NCI-H524 (cell line): Measurements from ENCODE around the gene CDC16.
A peak's percentile ranks its signal among the peaks of the same experiment; 100 is the strongest.
"Not testable (repeated sequence)": the region's sequence is repeated elsewhere in the genome, so short reads cannot be mapped to it uniquely, and the experiment has no call there.

Experiments
- DNase-seq, 2 experiments: peaks; one replicate each; lab custom pipeline; 2025; lab: John Stamatoyannopoulos, UW

The CDC16 gene, protein sequence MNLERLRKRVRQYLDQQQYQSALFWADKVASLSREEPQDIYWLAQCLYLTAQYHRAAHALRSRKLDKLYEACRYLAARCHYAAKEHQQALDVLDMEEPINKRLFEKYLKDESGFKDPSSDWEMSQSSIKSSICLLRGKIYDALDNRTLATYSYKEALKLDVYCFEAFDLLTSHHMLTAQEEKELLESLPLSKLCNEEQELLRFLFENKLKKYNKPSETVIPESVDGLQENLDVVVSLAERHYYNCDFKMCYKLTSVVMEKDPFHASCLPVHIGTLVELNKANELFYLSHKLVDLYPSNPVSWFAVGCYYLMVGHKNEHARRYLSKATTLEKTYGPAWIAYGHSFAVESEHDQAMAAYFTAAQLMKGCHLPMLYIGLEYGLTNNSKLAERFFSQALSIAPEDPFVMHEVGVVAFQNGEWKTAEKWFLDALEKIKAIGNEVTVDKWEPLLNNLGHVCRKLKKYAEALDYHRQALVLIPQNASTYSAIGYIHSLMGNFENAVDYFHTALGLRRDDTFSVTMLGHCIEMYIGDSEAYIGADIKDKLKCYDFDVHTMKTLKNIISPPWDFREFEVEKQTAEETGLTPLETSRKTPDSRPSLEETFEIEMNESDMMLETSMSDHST

DNA sequence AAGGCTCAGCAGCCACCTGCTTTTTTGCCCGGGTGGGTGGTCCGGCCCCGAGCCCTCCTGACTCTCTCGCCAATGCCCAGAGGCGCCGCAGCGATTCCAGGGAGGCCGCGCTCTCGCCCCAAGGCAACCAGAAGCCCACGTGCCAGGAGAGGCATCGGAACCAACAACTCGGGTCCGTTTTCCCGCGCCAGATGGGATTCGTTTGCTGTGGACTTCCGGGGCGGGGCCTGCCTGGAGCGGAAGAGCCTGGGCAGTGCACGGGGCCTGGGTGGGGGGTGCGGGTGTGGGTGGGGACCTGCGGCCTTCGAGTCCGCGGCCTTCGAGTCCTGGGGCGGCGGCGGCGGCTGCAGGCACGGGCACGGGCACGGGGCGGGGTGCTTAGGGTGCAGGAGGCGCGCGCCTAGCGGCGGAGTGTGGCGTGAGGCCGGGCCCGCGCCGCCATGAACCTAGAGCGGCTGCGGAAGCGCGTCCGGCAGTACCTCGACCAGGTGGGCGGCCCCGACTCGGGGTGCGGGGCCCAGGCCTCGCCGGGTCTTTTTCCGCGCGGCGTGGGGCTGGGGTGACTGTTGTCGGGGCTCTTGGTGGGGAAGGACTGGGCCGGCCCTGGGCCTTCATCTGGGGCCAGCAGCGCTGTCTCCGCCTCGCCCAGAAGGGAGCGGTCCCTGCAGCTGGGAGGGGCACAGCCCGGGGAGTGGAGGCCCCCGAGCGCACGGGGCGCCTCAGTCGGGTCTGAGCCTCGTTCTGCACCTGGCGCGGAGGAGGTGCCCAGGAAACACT is at the start of gene CDC16:
TSS of gene CDC16 (plus strand) at position 253 of the 777 bp plus-strand sequence. CDS start at position 441, 188 bp downstream.
- peak; percentile 83 to 91 for DNase-seq

DNA sequence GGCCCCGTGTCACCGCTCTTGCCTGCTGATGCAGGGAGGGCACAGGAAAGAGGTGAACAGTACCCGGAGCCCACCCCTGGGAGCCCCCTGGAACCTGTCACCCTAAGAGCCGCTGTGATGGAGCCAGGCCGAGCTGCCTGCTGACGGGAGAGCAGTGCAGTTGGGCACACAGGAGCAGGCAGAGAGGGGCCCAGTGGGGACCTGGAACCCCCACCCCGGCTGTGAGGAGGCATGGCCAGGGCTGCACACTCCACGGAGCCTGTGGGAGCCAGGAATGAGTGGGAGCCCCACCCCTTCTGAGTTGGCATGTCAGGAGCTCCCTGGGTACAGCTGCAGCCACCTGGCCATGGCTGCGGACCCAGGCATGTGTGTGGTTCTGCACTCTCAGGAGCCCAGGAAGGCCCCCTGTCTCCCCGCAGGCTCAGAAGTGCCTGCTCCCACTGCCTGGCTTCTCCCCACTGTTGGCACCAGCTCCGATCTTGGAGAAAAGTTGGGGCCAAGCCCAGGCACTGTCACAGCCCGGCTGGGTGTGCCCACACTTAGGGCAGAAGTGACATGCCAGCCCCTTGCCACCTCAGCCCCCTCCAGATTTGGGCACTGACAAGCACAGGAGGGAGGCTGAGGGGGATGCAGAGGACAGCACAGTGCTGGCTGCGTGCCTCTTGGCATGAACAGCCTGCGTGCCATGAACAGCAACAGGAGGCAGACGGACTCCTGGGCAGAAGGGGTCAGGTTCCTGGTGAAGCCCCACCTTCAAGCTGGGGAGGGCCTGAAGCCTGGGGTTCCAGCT is 49.3 kb upstream of the CDC16 start:
- DNase-seq, result no peak

DNA sequence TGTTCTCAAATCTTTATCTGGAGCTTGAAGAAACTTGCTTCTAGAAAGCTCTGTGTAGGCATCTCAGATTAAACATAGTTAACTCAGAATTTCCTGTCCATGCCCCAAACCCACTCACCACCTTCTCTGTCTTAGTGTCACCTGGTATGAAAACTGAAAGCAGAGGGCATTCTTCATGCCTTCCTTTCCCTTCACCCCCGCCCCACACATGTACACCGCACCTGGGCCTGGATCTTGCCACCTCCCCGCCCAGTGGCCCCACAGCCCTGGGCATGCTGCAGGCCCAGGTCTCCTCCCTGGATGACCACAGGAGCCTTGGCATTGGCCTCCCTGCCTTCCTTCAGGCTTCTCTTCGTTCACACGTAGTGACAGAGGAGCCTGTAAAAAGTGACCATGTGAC is 39.8 kb upstream of the CDC16 start:
- no peak for DNase-seq

DNA sequence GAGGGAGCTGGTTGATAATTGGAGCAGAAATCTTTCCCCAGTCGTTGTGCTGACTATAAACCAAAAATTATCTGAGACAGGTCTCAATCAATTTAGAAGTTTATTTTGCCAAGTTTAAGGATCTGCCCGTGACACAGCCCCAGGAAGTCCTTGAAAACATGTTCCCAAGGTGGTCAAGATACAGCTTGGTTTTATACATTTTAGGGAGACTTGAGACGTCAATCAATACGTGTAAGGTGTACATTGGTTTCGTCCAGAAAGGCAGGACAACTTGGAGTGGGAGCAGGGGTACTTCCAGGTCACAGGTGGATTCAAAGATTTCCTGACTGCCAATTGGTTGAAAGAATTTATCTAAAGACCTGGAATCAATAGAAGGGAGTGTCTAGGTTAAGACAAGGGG is 38.1 kb upstream of the CDC16 start:
- DNase-seq, result no peak

DNA sequence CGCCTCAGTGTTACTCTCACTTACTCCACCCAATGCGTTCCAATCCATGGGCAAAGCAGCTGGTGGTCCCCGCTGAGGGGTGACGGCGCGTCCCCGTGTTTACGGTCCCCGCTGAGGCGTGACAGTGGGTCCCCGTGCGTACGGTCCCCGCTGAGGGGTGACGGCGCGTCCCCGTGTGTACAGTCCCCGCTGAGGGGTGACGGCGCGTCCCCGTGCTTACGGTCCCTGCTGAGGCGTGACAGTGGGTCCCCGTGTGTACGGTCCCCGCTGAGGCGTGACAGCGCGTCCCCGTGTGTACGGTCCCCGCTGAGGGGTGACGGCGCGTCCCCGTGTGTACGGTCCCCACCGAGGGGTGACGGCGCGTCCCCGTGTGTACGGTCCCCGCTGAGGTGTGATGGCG is 36.1 kb upstream of the CDC16 start:
- DNase-seq, result no peak

DNA sequence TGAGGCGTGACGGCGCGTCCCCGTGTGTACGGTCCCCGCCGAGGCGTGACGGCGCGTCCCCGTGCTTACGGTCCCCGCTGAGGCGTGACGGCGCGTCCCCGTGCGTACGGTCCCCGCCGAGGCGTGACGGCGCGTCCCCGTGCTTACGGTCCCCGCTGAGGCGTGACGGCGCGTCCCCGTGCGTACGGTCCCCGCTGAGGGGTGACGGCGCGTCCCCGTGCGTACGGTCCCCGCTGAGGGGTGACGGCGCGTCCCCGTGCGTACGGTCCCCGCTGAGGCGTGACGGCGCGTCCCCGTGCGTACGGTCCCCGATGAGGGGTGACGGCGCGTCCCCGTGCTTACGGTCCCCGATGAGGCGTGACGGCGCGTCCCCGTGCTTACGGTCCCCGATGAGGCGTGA is 35.2 kb upstream of the CDC16 start:
- DNase-seq, result not testable (repeated sequence)

DNA sequence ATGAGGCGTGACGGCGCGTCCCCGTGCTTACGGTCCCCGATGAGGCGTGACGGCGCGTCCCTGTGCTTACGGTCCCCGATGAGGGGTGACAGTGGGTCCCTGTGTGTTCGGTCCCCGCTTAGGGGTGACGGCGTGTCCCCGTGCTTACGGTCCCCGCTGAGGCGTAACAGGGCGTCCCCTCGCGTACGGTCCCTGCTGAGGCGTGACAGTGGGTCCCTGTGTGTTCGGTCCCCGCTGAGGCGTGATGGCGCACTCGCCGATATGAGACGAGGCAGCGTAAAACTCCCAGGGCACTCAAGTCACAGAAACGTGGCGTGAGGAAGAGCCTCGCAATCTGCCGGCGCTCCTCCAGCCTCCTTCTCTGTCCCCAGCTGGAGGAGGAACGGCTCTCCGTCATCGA is 34.7 kb upstream of the CDC16 start:
- DNase-seq, result no peak

DNA sequence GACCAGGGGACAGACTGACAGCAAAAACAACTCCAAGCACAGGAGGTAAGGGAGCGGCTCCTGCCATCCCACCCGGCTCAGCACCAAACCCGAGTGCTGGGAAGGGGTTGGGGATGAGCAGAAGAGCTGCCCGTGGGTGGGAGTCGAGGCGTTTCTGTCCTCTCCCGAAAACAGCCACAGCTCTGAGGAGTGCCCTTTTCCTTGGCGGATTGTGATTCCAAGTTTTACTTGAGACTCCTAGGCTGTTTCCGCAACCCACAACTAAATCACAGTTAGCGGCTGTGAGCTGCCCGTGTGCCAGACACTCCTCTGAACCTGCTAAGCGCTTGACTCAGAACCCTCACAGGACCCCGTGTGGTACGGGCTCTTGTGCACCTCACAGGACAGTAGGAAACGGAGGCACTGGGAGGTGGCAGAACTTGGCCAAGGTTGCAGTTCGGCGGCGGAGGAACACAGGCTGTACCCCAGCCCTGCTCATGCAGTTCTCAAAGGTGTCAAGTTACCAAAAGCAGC is 34.2 kb upstream of the CDC16 start:
- no peak for DNase-seq

DNA sequence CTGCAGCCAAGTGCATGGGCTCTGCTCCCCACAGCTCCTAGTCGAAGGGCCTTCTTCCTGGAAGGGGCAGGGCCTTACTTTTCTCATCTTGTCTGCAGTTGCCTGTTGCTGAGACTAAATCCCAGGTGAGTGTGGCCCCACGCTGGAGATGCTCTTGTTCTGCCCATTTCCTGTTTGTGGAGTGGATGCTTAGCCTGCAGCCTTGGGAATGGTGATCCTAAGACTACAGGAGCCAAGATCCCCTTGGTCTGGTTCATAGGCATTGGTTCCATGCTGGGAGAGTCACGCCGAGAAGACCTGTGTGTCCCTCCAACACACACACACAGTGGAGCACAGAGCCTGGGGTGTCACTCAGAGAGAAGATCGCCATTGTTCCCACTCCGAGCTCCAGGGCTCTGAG is 32.1 kb upstream of the CDC16 start:
- no peak for DNase-seq

DNA sequence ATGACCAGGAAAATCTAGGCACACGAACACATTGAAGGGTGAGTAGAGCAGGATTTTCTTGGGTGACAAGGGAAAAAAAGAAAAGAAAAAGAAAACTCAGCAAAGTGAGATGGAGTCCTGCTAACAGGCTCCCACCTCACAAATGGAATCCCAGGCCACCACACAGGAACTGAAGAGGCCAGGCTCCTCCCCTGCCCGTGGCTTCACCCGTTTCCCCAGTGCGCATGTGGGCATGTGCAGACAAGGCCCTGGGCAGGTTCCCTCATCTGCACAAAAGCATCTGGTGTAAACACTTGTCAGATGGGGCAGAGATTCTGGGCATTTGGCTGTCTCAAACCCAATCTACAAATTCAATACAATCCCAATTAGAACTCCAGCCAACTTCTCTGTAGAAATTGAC is 31.2 kb upstream of the CDC16 start:
- DNase-seq, result peak in 1 of 2 experiments; percentile 15

DNA sequence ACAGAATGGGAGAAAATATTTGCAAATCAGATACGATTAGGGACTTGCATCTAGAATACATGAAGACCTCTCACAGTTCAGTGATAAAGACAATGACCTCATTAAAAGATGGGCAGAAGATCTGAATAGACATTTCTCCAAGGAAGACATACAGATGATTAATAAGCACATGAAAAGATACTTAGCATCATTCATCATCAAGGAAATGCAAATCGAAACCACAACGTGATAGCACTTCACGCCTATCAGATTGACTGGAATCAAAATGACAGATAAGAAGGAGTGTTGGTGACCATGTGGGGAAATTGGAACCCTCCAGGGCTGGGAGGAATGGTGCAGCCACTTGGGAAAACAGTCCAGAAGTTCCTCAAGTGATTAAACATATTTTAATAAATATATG is 29.8 kb upstream of the CDC16 start:
- DNase-seq, result no peak

DNA sequence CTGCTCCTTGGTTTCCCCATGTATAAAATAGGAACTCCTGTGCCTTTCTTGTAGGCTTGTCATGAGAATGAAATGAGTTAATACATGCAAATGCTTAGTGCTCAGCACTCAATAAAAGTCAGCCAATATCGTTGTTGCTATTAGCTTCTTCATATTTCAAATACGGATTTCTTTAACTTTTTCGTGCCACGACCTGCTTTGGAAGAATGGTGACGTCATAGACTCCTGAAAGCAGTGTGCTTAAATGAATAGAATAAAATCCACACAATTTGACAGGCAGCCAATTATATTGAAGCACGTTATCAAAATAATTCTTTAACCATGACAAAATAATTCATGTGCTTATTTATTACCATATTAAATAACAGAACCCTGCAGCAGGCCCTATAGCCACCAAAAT is 26.6 kb upstream of the CDC16 start:
- DNase-seq, result no peak

DNA sequence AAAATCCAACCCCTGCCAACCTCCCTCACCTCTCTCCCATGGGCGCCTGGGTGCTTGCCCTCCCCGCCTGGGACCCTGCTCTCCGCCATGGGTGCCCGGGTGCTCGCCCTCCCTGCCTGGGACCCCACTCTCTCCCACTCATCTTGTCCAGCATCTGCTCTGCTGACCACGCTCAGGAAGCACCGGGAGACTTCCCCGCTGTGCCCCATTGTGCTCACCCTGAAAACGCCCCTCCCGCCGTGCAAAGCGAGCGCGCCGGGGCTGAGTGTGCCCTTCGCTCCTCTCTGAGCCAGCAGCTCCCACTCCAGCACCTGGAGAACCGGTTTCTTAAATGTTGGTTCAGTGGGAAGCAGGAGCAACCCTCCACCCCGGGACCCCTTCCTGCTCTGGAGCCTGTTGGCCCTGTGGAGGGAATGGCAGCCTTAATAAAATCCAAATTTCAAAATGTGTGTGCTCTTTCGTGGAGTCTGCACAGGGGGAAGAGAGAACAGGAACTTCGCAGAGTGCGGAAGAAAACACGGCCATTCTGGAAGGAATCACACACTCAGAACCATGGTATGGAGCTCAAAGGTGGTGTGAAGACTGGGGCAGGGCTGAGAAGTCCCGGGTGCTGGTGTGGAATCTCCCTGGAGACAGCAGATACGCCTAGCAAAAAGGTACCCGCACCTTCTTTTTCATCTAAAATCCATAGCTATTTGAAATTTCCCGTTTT is 23.1 kb upstream of the CDC16 start:
- no peak for DNase-seq

DNA sequence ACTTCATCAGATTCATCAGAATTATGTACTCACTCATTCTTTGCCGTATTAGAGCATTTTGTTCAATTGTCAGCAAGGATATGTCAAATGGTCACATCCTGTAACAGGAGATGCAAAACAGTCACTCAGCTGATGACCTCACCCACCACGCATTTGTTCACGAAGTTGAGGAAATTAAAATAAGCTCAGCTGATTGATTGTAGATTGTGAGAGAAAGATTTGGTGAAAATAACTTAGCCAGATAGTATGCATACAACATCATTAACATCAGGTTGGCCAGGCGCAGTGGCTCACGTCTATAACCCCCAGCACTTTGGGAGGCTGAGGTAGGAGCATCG is 22.6 kb upstream of the CDC16 start:
- DNase-seq, result no peak

DNA sequence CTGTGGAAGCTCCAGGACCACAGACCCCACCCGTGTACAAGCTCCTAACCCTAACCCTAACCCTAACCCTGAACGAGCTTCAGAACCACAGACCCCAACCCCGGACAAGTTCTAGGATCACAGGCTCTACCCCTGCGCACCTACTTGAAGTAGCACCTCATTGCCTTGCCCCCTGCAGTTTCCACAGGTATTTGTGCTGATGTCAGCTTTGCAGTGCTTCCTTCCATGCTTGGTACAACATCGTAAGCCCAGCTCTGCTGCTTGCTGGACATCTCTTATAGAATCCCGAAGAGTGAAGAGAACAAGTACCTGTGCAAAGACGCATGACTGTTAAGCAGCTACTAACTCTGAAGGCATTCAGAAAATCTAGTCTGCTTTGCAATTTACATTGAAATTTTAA is 20.7 kb upstream of the CDC16 start:
- no peak for DNase-seq

DNA sequence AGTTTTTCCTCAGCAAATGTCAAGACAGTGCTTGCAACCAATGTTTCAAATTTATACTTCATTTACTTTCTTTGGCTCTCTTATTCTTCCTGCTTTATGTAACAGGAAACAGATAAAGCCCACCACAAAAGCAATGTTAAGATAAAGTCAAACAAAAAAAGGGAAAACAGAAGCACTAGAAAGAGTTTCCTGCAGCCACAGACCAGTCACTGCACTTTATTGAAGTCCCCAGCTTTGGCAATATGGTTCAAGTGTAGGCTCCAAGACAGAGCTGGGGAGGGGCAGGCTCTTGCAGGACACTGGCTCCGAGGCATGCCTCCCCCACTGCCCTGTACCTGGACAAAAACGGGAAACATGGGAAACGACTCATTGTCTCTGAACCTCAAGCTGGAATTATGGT is 15.3 kb upstream of the CDC16 start:
- DNase-seq, result no peak

DNA sequence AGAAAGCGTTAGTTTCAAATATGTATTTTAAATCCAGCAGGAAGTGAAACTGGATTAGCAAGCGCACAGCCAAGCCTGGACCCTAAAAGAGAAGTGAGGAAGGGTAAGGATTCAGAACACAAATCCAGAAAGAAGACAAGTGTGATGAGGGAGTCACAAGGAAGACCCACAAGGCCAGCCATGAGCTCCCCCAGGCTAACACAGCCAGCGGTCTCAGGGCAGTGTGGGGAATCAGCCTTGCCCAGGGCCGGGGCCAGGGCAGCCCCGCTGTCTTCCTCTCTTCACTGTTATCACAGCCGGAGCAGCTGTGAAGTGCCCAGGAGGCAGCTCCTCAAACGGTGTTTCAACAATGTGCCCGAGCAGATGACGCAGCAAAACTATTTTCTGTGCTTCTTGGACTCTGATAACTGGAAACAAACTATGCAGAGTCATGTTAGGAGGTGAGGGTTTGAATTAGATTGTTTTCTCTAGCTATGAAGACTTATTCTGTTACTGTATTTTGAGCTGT is 12.2 kb upstream of the CDC16 start:
- no peak for DNase-seq

DNA sequence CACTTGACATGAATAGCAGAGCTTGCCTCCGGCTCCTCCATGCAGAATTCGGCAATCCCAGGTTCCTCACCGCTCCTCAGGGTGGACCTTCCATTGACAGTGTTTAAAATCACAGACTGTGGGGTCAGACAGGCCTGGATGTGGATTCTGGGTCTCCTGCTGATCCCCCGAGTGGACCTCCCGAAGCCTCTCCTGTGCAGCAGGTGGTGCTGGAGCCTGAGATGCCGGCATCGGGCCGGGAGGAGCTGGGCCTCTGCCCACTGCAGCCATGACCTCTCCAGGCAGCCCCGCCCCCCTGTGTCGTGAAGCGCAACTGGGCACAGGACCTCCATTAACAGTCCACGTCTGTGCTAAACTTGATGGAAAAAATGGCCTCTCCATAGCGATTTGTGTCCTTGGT is 10.5 kb upstream of the CDC16 start:
- DNase-seq, result no peak

DNA sequence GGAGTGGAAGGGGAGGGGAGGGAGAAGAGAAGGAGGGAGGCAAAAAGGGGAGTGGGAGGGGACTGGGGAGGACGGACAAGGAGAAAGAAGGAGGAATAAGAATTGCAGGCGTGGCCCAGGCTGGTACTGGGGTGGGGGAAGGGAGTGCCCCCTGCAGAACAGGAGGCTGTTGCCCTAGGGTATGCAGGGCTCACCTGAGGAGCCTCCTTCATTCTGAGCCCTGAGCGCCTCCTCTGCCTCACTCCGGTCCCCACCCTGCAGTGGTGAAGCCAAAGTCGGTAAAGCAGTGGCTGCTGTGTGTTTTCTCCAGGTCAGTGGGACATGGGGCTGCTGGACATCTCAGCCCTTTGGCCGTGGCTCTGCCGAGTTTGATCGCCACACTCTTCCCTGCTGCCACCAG is 9.1 kb upstream of the CDC16 start:
- DNase-seq, result no peak

DNA sequence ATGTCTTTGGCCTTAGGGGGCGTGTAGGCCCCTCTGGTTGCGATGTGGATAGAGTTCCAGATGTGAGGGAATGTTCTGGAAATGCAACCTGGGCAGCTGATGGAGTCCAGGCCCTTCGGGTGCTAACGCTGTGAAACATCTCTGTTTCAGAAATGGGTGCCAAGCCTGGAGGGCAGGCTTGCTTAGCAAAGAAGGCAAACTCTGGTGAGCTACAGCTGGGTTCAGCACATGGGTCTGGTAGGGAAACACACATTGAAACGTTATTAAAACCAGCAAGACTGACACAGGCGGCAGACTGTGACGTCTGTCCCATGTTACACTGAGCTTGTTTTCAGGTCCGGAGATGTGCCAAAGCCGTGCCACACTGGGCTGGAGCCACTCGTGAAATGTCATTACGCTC is 8.6 kb upstream of the CDC16 start:
- no peak for DNase-seq

DNA sequence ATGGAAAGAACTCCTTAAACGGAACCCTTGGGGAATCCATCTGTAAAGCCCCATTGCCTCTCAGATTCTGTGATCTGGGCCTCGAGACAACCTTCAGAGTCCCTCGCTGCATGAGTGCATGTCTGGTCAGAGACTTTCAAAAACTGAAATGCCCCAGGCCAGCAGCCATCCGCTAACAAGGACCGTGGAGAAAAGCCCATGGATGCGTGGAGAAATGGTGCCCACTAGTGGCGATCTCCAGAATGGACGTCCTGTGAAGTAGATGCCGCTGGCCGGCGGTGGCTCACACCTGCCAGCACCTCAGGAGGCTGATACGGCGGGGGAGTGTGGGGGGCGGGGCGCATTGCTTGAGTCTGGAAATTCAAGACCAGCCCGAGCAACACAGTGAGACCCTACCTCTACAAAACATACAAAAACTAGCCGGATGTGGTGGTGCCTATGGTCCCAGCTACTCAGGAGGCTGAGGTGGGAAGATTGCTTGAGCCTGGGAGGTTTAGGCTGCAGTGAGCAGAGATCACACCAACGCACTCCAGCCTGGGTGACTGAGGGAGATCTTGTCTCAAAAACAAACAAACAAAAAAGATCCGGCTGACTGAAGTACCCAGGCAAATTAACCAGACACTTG is 7.9 kb upstream of the CDC16 start:
- DNase-seq, result peak; percentile 49 to 79
